Large intestine (tissue), 3 donors: ENCODE data around the gene CCSER1. TPM values are rescaled to one million over a fixed set of nuclear protein-coding genes. Genes with fewer than 3 reads are reported as not detected.

Source experiments
- DNase-seq, 2 donors: peaks; one replicate each; pipeline versions ENCODE4 v3.0.0 to v3.0.0-alpha.2; 2013
- H3K27ac ChIP-seq: one replicate; pipeline ENCODE4 v1.5.1; 2013; ENCODE audit warnings: low read length
- H3K27me3 ChIP-seq: 2 replicates; pipeline ENCODE4 v1.6.1; 2013; ENCODE audit warnings: low read length; ENCODE audit not compliant: control insufficient read depth, insufficient read depth
- H3K36me3 ChIP-seq: 2 replicates; pipeline ENCODE4 v1.6.1; 2013; ENCODE audit warnings: low read length; ENCODE audit not compliant: control insufficient read depth, insufficient read depth
- H3K4me1 ChIP-seq: one replicate; pipeline ENCODE4 v1.6.1; 2013; ENCODE audit warnings: low read length; ENCODE audit not compliant: control insufficient read depth, insufficient read depth
- H3K4me3 ChIP-seq: one replicate; pipeline ENCODE4 v1.5.1; 2013; ENCODE audit warnings: low read length
- H3K9me3 ChIP-seq: one replicate; pipeline ENCODE4 v1.6.1; 2013; ENCODE audit warnings: mild to moderate bottlenecking, low read depth, low read length, moderate library complexity; ENCODE audit not compliant: control insufficient read depth
- WGBS: methylation state at CpG from one replicate; pipeline ENCODE4 v1.1.5; 2013; ENCODE audit warnings: low lambda C conversion rate; ENCODE audit not compliant: insufficient coverage; 5-methylcytosine and 5-hydroxymethylcytosine counted together
- polyA plus RNA-seq: library from polyadenylated mRNA; unstranded; fragments of 120-200 nt; gene quantifications from one replicate; pipeline ENCODE4 v1.2.1, GENCODE V29; 2013

CCSER1 gene
- polyA plus RNA-seq, 1 donor = 9.5 TPM

DNA sequence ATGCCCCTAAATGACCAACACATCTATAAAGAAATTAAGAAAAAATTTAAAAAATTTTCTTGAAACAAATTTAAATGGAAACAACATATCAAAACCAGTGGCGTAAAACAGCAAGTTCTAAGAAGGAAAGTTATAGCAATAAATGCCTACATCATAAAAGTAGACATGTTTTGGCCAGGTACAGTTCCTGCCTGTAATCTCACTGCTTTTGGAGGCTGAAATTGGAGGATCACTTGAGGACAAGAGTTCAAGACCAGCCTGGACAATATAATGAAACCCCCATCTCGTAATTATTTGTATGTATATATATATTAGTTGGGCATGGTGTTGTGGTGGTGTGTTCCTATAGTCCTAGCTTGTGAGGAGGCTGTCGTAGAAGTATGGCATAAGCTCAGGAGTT, 1504.1 kb downstream of the CCSER1 start:
- 100% methylated on average over 1 of the region's 3 CpGs for WGBS
- no peaks in the 10 kb centered on the region for H3K36me3 ChIP-seq
- peaks cover 6% of the 10 kb centered on the region for H3K9me3 ChIP-seq
- H3K27me3 ChIP-seq = no peaks in the 10 kb centered on the region
- H3K27ac ChIP-seq = no peak overlapping the region
- no peak for DNase-seq
- H3K4me1 ChIP-seq = no peaks in the 10 kb centered on the region
- no peak overlapping the region for H3K4me3 ChIP-seq

DNA sequence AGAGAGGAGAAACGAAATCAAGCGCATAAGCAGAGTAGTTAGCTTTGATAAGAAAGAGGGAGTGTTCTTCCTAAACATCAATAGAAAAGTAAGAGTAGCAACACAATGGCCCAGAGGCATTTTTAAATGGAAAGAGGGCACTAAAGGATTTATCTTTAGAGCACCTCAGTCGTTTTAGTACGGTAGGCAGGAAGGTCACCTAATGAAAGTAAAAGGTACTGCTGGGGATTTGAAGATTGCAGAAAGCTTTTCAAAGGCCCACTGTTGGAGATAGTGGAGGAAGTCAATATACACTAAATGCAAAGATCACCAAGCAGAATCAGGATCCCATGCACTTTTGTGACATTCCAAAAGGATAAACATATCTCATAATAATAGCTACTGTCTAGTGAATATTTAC, 1508.9 kb downstream of the CCSER1 start:
- H3K27me3 ChIP-seq = no peaks in the 10 kb centered on the region
- peaks cover 3% of the 10 kb centered on the region for H3K9me3 ChIP-seq
- H3K4me1 ChIP-seq = no peaks in the 10 kb centered on the region
- no peak for DNase-seq
- no peak overlapping the region for H3K27ac ChIP-seq
- 70% methylated on average over 2 of the region's 4 CpGs for WGBS
- no peaks in the 10 kb centered on the region for H3K36me3 ChIP-seq
- H3K4me3 ChIP-seq = no peak overlapping the region

Other genes with a start within 250 kb of the CCSER1 start
- gene MMRN1, start 232.5 kb upstream of the CCSER1 start, polyA plus RNA-seq = 22.4 TPM